SK-N-SH (cell line): ENCODE data around the gene SAPCD2.

Source experiments
- EP300 ChIP-seq, 2 experiments: IDR thresholded peaks; 2 replicates each; pipeline versions ENCODE4 v1.4.0 to v1.6.1; 2012; ENCODE audit warnings: borderline replicate concordance in 1 of 2, low read depth in 1 of 2, low read length in 1 of 2
- SMC3 ChIP-seq: IDR thresholded peaks from 2 replicates; pipeline ENCODE4 v1.6.1; 2012; ENCODE audit warnings: low read depth, low read length, improper control_type of control experiment
- TF ChIP-seq, protein P1 (sequence below): fragments of 200-600 bp; sonication (generic); IDR thresholded peaks from 2 replicates; pipeline ENCODE4 v1.6.1; 2017; ENCODE audit warnings: antibody characterized with exemption, mild to moderate bottlenecking, moderate library complexity

DNA sequence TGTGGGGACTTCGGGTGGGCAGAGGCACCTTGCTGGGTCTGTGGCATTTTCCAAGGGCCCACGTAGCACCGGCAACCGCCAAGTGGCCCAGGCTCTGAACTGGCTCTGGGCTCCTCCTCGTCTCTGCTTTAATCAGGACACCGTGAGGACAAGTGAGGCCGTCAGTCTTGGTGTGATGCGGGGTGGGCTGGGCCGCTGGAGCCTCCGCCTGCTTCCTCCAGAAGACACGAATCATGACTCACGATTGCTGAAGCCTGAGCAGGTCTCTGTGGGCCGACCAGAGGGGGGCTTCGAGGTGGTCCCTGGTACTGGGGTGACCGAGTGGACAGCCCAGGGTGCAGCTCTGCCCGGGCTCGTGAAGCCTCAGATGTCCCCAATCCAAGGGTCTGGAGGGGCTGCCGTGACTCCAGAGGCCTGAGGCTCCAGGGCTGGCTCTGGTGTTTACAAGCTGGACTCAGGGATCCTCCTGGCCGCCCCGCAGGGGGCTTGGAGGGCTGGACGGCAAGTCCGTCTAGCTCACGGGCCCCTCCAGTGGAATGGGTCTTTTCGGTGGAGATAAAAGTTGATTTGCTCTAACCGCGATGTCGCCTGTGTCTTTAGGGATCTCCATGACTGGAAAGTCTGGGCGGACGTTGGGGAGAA lies 38.4 kb upstream of the SAPCD2 start:
- TF ChIP-seq, protein P1, sequence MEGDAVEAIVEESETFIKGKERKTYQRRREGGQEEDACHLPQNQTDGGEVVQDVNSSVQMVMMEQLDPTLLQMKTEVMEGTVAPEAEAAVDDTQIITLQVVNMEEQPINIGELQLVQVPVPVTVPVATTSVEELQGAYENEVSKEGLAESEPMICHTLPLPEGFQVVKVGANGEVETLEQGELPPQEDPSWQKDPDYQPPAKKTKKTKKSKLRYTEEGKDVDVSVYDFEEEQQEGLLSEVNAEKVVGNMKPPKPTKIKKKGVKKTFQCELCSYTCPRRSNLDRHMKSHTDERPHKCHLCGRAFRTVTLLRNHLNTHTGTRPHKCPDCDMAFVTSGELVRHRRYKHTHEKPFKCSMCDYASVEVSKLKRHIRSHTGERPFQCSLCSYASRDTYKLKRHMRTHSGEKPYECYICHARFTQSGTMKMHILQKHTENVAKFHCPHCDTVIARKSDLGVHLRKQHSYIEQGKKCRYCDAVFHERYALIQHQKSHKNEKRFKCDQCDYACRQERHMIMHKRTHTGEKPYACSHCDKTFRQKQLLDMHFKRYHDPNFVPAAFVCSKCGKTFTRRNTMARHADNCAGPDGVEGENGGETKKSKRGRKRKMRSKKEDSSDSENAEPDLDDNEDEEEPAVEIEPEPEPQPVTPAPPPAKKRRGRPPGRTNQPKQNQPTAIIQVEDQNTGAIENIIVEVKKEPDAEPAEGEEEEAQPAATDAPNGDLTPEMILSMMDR, result no peak
- no peak for TF ChIP-seq EP300 (IDR thresholded peaks at IDR 0.05; ENCODE audit: borderline replicate concordance in 1 of 2, low read depth in 1 of 2, low read length in 1 of 2)
- no peak for TF ChIP-seq SMC3
